ENCODE results near the gene ALPL. TPM values are rescaled to one million over a fixed set of nuclear protein-coding genes. Genes with fewer than 3 reads are reported as not detected.

ALPL gene
- total and polyA plus RNA-seq, 10 of the 15 experiments (the other 5 are each of a cell fraction or from before 2014, with no cell fraction given), result 0.07 to 0.59 (median 0.31) TPM; not detected in 2

DNA sequence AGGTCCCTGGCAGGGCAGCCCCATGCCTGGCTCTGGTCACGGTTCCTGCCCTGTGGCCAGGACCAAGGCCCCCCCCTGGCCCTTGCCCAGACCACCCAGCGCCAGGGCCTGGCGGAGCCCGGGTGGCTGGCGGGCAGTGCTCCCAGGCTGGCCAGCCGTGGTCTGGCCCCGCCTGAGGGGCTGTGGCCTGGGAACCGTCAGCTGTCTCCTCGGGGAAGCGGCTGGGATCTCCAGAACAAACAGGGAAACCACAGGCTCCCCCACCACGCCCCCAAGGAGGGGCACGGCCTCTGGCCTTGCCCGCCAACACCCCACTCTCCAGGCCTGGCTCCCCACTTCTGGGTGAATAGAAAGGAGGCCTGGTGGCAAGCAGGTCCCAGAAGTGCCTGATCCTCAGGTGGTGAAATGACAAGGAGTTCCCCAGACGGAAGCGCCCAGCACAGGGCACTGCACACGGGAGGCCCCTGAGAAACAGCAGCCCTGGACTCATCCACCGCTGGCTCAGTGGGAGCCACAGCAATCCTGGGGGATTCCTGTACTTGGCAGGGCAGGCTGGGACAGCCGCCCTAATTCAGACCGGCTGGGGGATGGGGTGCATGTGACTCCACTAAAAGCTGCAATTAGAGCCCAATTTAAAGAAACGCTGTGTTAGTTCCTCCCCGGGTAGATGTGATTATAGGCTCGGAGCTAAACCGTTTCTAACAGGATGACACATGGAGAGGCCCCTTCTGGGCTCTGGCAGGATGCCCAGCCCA lies 81.1 kb downstream of the ALPL start:
- Histone ChIP-seq H3K9ac (ENCODE audit: control insufficient read depth, insufficient read depth, low read length) (no peak overlapping the region), H3K4me3 (no peak overlapping the region), H3K36me3 (ENCODE audit: control insufficient read depth in 2 of 2, insufficient read depth in 2 of 2, low read length in 1 of 2) (no peaks in the 10 kb centered on the region), H3K27ac (ENCODE audit: control insufficient read depth, insufficient read depth) (no peak overlapping the region), H3K4me1 (ENCODE audit: control insufficient read depth, insufficient read depth, low read length) (no peaks in the 10 kb centered on the region), H3K4me2 (ENCODE audit: control insufficient read depth, insufficient read depth) (no peak overlapping the region), H3K9me3 (replicated peaks; ENCODE audit: control insufficient read depth, insufficient read depth, low read length) (no peaks in the 10 kb centered on the region), H4K20me1 (ENCODE audit: control insufficient read depth, insufficient read depth) (no peaks in the 10 kb centered on the region), H3K27me3 (replicated peaks in 1 of 2; ENCODE audit: control insufficient read depth in 2 of 2, insufficient read depth in 2 of 2, low read length in 1 of 2) (0 out of 4 replicates have a peak, but pooled peaks cover 0 to 3% of the 10 kb centered on the region in 2 experiments), H3K79me2 (ENCODE audit: control insufficient read depth, insufficient read depth, low read length) (no peaks in the 10 kb centered on the region), H2AFZ (ENCODE audit: control insufficient read depth, low read depth, low read length) (no peak overlapping the region)
- no TSS peak for BruUV-seq (replicated peaks)
- DNase-seq (ENCODE audit: low read depth, low spot score), result no peak
- ChIA-PET RAD21 (ENCODE audit: unreplicated experiment) (no interaction called here), CTCF (no interaction called here), SMC1A (ENCODE audit: uncharacterized antibody, unreplicated experiment) (no interaction called here), POLR2A (no interaction called here)
- FAIRE-seq, result no peak
- whole genome bisulfite sequencing (ENCODE audit: insufficient coverage, insufficient replicate concordance, low lambda C conversion rate, missing lambda C conversion rate), result 5% methylated on average over 23 of the region's 23 CpGs
- ATAC-seq, result no peak
- in situ Hi-C loops (cut with MboI), result no loop called here
- intact Hi-C loops (cut with micrococcal nuclease; ENCODE audit: unreplicated experiment), result no loop called here
- TF ChIP-seq CHD1 (IDR thresholded peaks at IDR 0.05; ENCODE audit: low read depth, low read length), result no peak
- TF ChIP-seq PML (IDR thresholded peaks at IDR 0.05; ENCODE audit: low read length), result no peak
- TF ChIP-seq TCF12 (IDR thresholded peaks at IDR 0.05; ENCODE audit: low read depth, low read length), result no peak
- TF ChIP-seq, protein P1, sequence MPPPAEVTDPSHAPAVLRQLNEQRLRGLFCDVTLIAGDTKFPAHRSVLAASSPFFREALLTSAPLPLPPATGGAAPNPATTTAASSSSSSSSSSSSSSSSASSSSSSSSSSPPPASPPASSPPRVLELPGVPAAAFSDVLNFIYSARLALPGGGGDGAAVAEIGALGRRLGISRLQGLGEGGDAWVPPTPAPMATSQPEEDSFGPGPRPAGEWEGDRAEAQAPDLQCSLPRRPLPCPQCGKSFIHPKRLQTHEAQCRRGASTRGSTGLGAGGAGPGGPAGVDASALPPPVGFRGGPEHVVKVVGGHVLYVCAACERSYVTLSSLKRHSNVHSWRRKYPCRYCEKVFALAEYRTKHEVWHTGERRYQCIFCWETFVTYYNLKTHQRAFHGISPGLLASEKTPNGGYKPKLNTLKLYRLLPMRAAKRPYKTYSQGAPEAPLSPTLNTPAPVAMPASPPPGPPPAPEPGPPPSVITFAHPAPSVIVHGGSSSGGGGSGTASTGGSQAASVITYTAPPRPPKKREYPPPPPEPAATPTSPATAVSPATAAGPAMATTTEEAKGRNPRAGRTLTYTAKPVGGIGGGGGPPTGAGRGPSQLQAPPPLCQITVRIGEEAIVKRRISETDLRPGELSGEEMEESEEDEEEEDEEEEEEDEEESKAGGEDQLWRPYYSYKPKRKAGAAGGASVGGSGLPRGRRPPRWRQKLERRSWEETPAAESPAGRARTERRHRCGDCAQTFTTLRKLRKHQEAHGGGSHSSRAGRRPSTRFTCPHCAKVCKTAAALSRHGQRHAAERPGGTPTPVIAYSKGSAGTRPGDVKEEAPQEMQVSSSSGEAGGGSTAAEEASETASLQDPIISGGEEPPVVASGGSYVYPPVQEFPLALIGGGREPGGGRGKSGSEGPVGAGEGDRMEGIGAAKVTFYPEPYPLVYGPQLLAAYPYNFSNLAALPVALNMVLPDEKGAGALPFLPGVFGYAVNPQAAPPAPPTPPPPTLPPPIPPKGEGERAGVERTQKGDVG (CRISPR knock-in tag; IDR thresholded peaks at IDR 0.05), result no peak
- TF ChIP-seq MYC (IDR thresholded peaks at IDR 0.05; ENCODE audit: insufficient read depth, insufficient read length, insufficient replicate concordance, low read length, severe bottlenecking), result no peak
- no peak for TF ChIP-seq POLR2A (IDR thresholded peaks at IDR 0.05; ENCODE audit: low read depth, low read length)
- no peak for TF ChIP-seq MYB (IDR thresholded peaks at IDR 0.05; ENCODE audit: borderline replicate concordance, low read depth, low read length)
- TF ChIP-seq CBX5 (IDR thresholded peaks at IDR 0.05; ENCODE audit: low read depth), result no peak
- TF ChIP-seq E4F1 (IDR thresholded peaks at IDR 0.05; ENCODE audit: borderline replicate concordance, partially characterized antibody), result no peak
- TF ChIP-seq, protein P2, sequence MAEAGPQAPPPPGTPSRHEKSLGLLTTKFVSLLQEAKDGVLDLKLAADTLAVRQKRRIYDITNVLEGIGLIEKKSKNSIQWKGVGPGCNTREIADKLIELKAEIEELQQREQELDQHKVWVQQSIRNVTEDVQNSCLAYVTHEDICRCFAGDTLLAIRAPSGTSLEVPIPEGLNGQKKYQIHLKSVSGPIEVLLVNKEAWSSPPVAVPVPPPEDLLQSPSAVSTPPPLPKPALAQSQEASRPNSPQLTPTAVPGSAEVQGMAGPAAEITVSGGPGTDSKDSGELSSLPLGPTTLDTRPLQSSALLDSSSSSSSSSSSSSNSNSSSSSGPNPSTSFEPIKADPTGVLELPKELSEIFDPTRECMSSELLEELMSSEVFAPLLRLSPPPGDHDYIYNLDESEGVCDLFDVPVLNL (IDR thresholded peaks at IDR 0.05; ENCODE audit: low read depth, low read length), result no peak
- no peak for TF ChIP-seq FOXK2 (IDR thresholded peaks at IDR 0.05)
- no peak for TF ChIP-seq MXI1 (IDR thresholded peaks at IDR 0.05; ENCODE audit: low read depth, low read length)
- TF ChIP-seq SMAD1 (IDR thresholded peaks at IDR 0.05; ENCODE audit: low read depth, partially characterized antibody), result no peak
- TF ChIP-seq NR2C2 (IDR thresholded peaks at IDR 0.05; ENCODE audit: borderline replicate concordance, control insufficient read depth, insufficient read length, low read depth), result no peak
- TF ChIP-seq POLR2AphosphoS5 (IDR thresholded peaks at IDR 0.05; ENCODE audit: low read length), result no peak
- TF ChIP-seq IRF3 (IDR thresholded peaks at IDR 0.05), result no peak
- no peak for TF ChIP-seq SPI1 (IDR thresholded peaks at IDR 0.05; ENCODE audit: borderline replicate concordance, insufficient read depth, low read depth, low read length)

All from GM12878 (cell line).